CD4-positive, alpha-beta T cell treated with Interleukin-6 for 4 hours (primary cell): ENCODE data around the gene LIM2.
"Not testable (repeated sequence)": the region's sequence is repeated elsewhere in the genome, so short reads cannot be mapped to it uniquely, and the experiment has no call there.

Experiments
- DNase-seq: peaks from one replicate; pipeline ENCODE4 v3.0.0-alpha.2; 2020; ENCODE audit warnings: mixed read lengths

The LIM2 gene

GRCh38 chr19:51387924-51388389, at the start of gene LIM2:
TSS of gene LIM2 (minus strand) at chr19:51387974. CDS start at chr19:51387443, 531 bp downstream.
- DNase-seq = no peak

- no peak for DNase-seq
Observed at GRCh38 chr19:51434456-51434855, 46.7 kb upstream of the LIM2 start.

- no peak for DNase-seq
Observed at GRCh38 chr19:51433043-51433442, 45.3 kb upstream of the LIM2 start.

GRCh38 chr19:51431124-51431523, 43.4 kb upstream of the LIM2 start:
- DNase-seq = no peak

GRCh38 chr19:51430221-51430620, 42.4 kb upstream of the LIM2 start:
- no peak for DNase-seq

- no peak for DNase-seq
Observed at GRCh38 chr19:51427201-51427600, 39.4 kb upstream of the LIM2 start.

- DNase-seq = peak; percentile 82
Observed at GRCh38 chr19:51422053-51422448, 34.3 kb upstream of the LIM2 start.

GRCh38 chr19:51421229-51422052, 33.7 kb upstream of the LIM2 start:
- no peak for DNase-seq

- DNase-seq = not testable (repeated sequence)
Observed at GRCh38 chr19:51420511-51420910, 32.7 kb upstream of the LIM2 start.

- DNase-seq = no peak
Observed at GRCh38 chr19:51418707-51419106, 30.9 kb upstream of the LIM2 start.

GRCh38 chr19:51417810-51418157, 30.0 kb upstream of the LIM2 start:
- no peak for DNase-seq

GRCh38 chr19:51417107-51417809, 29.5 kb upstream of the LIM2 start, which contains the start of gene SIGLEC10:
TSS of gene SIGLEC10 (minus strand) at chr19:51417642. CDS start at chr19:51417581, 61 bp downstream.
- DNase-seq = no peak

- not testable (repeated sequence) for DNase-seq
Observed at GRCh38 chr19:51416422-51416821, 28.6 kb upstream of the LIM2 start.

- DNase-seq = no peak
Observed at GRCh38 chr19:51415187-51415586, 27.4 kb upstream of the LIM2 start.

- no peak for DNase-seq
Observed at GRCh38 chr19:51410950-51411748, 23.4 kb upstream of the LIM2 start.

GRCh38 chr19:51407511-51408131, 19.8 kb upstream of the LIM2 start:
- DNase-seq = peak; percentile 42

- no peak for DNase-seq
Observed at GRCh38 chr19:51402117-51402516, 14.3 kb upstream of the LIM2 start.

GRCh38 chr19:51399936-51400335, 12.2 kb upstream of the LIM2 start:
- not testable (repeated sequence) for DNase-seq

GRCh38 chr19:51399231-51399630, 11.5 kb upstream of the LIM2 start:
- DNase-seq = no peak

- DNase-seq = no peak
Observed at GRCh38 chr19:51398096-51398704, 10.4 kb upstream of the LIM2 start.

GRCh38 chr19:51397453-51397852, 9.7 kb upstream of the LIM2 start:
- DNase-seq = not testable (repeated sequence)

GRCh38 chr19:51396175-51396574, 8.4 kb upstream of the LIM2 start:
- no peak for DNase-seq
